HepG2 (cell line): ENCODE results near the gene NR5A2. TPM values are rescaled to one million over a fixed set of nuclear protein-coding genes. Genes with fewer than 3 reads are reported as not detected.

Experiments
- ARID4A ChIP-seq: sonication (generic); formaldehyde crosslinking; IDR thresholded peaks from 2 replicates; pipeline ENCODE4 v1.5.0; 2020; ENCODE audit warnings: mild to moderate bottlenecking, missing genetic modification reagents, borderline replicate concordance
- CREBL2 ChIP-seq: sonication (generic); formaldehyde crosslinking; IDR thresholded peaks from 2 replicates; pipeline ENCODE4 v1.8.1; 2023; ENCODE audit warnings: missing genetic modification reagents, mild to moderate bottlenecking, borderline replicate concordance
- DPF2 ChIP-seq: sonication (generic); formaldehyde crosslinking; IDR thresholded peaks from 2 replicates; pipeline ENCODE4 v1.4.0; 2020; ENCODE audit warnings: mild to moderate bottlenecking, low read depth, missing genetic modification reagents, borderline replicate concordance
- FOXA1 ChIP-seq, 2 experiments: fragments of 450-650 bp in 1 of 2; sonication (generic) in 1 of 2; formaldehyde crosslinking in 1 of 2; IDR thresholded peaks; 2 replicates each; pipeline versions ENCODE4 v1.4.0 to v1.6.1; 2016 to 2020; ENCODE audit warnings: missing genetic modification reagents in 1 of 2
- HNRNPH1 ChIP-seq: fragments of 200-400 bp; formaldehyde crosslinking; optimal IDR thresholded peaks from 2 replicates; pipeline ENCODE3; 2017; ENCODE audit warnings: mild to moderate bottlenecking, low read depth, low read length
- HOXD1 ChIP-seq: sonication (generic); formaldehyde crosslinking; IDR thresholded peaks from 2 replicates; pipeline ENCODE4 v1.5.0; 2020; ENCODE audit warnings: missing genetic modification reagents
- KDM2A ChIP-seq: sonication (generic); formaldehyde crosslinking; IDR thresholded peaks from 2 replicates; pipeline ENCODE4 v1.4.0; 2020; ENCODE audit warnings: low read depth, missing genetic modification reagents, borderline replicate concordance
- MAX ChIP-seq: IDR thresholded peaks from 2 replicates; pipeline ENCODE4 v1.6.1; 2012; ENCODE audit warnings: inconsistent platforms
- MYPOP ChIP-seq: sonication (generic); formaldehyde crosslinking; IDR thresholded peaks from 2 replicates; pipeline ENCODE4 v1.8.1; 2023; ENCODE audit warnings: mild to moderate bottlenecking, moderate library complexity, missing genetic modification reagents
- NR2F2 ChIP-seq: IDR thresholded peaks from 2 replicates; pipeline ENCODE4 v1.6.1; 2012; ENCODE audit warnings: low read depth, inconsistent platforms, borderline replicate concordance
- PRDM10 ChIP-seq: sonication (generic); formaldehyde crosslinking; IDR thresholded peaks from 2 replicates; pipeline ENCODE4 v1.4.0; 2020; ENCODE audit warnings: low read depth, missing genetic modification reagents
- RFX3 ChIP-seq: IDR thresholded peaks from 2 replicates; pipeline ENCODE4 v1.6.1; 2016; ENCODE audit warnings: missing biosample characterization, missing genetic modification reagents
- SNRNP70 ChIP-seq: fragments of 200-400 bp; formaldehyde crosslinking; IDR thresholded peaks from 2 replicates; pipeline ENCODE4 v1.6.1; 2017; ENCODE audit warnings: mild to moderate bottlenecking, low read depth, low read length, moderate library complexity
- SP2 ChIP-seq: sonication (generic); formaldehyde crosslinking; IDR thresholded peaks from 2 replicates; pipeline ENCODE4 v1.5.1; 2020; ENCODE audit warnings: mild to moderate bottlenecking, missing genetic modification reagents
- ZFX ChIP-seq: sonication (generic); formaldehyde crosslinking; IDR thresholded peaks from 2 replicates; pipeline ENCODE4 v1.4.0; 2020; ENCODE audit warnings: mild to moderate bottlenecking, low read depth, missing genetic modification reagents, moderate library complexity
- ZMYM2 ChIP-seq: sonication (generic); formaldehyde crosslinking; IDR thresholded peaks from 2 replicates; pipeline ENCODE4 v1.8.0; 2022; ENCODE audit warnings: mild to moderate bottlenecking, missing genetic modification reagents
- ZNF253 ChIP-seq: sonication (generic); formaldehyde crosslinking; IDR thresholded peaks from 2 replicates; pipeline ENCODE4 v1.8.0; 2022; ENCODE audit warnings: mild to moderate bottlenecking, missing genetic modification reagents, borderline replicate concordance
- ZNF446 ChIP-seq: sonication (generic); formaldehyde crosslinking; IDR thresholded peaks from 2 replicates; pipeline ENCODE4 v1.5.0; 2020; ENCODE audit warnings: mild to moderate bottlenecking, missing genetic modification reagents
- ZNF501 ChIP-seq: sonication (generic); formaldehyde crosslinking; IDR thresholded peaks from 2 replicates; pipeline ENCODE4 v1.5.1; 2020; ENCODE audit warnings: mild to moderate bottlenecking, moderate library complexity, missing genetic modification reagents
- polyA plus RNA-seq, 8 experiments: library from polyadenylated mRNA; depleted of rRNA in 3 of 8; stranded (reverse) in 7 of 8; unstranded in 1 of 8; fragments of >200 nt; fragmentation: Illumina TruSeq in 4 of 8; extraction: Trizol in 4 of 8; gene quantifications; 2 replicates each; pipeline versions ENCODE4 v1.2.1 to v1.2.3, GENCODE V29; 2011 to 2016; ENCODE audit warnings: low read depth in 4 of 8, missing spikeins in 1 of 8, mixed read lengths in 1 of 8; ENCODE audit not compliant: insufficient read depth in 1 of 8
- total RNA-seq, 5 experiments: library from RNA; depleted of rRNA; stranded (reverse); fragments of >200 nt; fragmentation: Illumina TruSeq; extraction: Trizol; gene quantifications; 2 replicates each; pipeline ENCODE4 v1.2.3, GENCODE V29; 2016; ENCODE audit warnings: low read depth in 1 of 5

The NR5A2 gene
- total and polyA plus RNA-seq, 2 of the 13 experiments (the other 11 are each of a cell fraction or from before 2014, with no cell fraction given): 0.24 to 2.8 TPM

GRCh38 chr1:200040481-200041138 lies 13.1 kb downstream of the NR5A2 start (continued):
- TF ChIP-seq ARID4A (CRISPR knock-in tag) (peak; percentile 54; the same call in 1 of the 2 replicates), FOXA1 (IDR thresholded peaks at IDR 0.05) (no peak), FOXA1 (CRISPR knock-in tag; IDR thresholded peaks at IDR 0.05) (peak; percentile 23; the same call in 1 of the 2 replicates), ZNF501 (CRISPR knock-in tag) (peak; percentile 47; the same call in 1 of the 2 replicates), RFX3 (CRISPR knock-in tag) (no peak), DPF2 (CRISPR knock-in tag) (no peak), SP2 (no peak), SNRNP70 (no peak), ZNF446 (no peak), HOXD1 (CRISPR knock-in tag) (no peak), MAX (peak; percentile 51; the same call in 1 of the 2 replicates), ZFX (peak; percentile 66), ZMYM2 (no peak), CREBL2 (CRISPR knock-in tag) (no peak), NR2F2 (0 out of 2 replicates have a peak, but pooled peaks have one; percentile 48), PRDM10 (CRISPR knock-in tag) (0 out of 2 replicates have a peak, but pooled peaks have one; percentile 29), MYPOP (CRISPR knock-in tag) (peak; percentile 87), HNRNPH1 (peak; percentile 56), KDM2A (CRISPR knock-in tag) (peak; percentile 84), ZNF253 (CRISPR knock-in tag) (no peak)
